ENCODE measurements around the gene IKZF2.

IKZF2 gene

DNA sequence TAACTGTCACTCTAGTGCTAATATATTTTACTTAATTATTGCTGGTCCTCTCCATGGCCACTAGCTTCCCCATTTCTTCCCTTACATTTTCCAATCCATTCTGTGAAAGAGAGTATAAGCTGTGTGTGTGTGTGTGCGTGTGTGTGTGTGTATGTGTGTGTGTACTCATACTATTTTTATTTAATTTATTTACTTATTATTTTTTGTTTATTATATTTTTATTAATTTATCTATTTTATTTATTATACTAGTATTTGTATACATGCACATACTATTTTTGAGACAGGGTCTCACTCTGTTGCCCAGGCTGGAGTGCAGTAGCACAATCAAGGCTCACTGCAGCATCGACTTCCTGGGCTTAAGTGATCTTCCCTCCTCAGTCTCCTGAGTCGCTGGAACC is 59.6 kb downstream of the IKZF2 start:
- no peak for DNase-seq

DNA sequence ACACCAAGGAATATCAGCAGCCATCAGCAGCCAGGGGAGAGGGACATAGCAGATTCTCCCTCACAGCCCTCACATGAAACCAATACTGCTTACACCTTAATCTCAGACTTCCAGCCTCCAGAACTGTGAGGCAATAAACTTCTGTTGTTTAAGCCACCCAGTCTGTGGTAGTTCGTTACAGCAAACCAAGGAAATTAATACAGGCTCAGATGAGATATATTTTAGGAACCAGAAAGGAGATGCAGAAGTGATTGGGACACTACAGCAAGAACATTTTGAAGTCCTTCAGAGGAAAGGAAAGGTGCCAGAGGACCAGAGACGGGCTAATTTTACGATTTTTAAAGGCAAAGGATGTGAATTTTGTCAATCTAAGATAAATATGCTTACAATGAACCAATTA is 60.6 kb downstream of the IKZF2 start:
- no peak for DNase-seq

- DNase-seq, result no peak
Measured at GRCh38 chr2:213089438-213089837, 62.0 kb downstream of the IKZF2 start.

- DNase-seq, result no peak
Measured at GRCh38 chr2:213087040-213087439, 64.4 kb downstream of the IKZF2 start.

DNA sequence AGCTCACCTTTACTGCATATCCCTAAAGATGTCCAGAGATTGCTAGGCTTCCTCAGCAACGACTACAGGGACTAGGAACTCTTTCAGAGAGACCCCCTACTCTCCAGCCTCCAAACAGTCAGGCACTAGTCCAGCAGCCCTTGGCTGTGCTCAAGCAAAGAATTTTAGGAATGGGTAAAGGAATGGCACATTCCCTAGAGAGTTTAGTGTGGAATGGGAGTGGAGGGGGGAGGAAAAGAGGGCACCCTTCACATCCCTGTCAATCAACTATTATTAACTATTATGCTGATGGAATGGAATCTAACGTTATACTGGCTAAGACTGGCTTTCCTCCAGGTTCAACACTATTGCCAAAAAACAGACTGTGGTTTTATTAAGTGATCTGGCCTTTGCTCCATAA is 64.8 kb downstream of the IKZF2 start:
- peak; percentile 83 for DNase-seq

DNA sequence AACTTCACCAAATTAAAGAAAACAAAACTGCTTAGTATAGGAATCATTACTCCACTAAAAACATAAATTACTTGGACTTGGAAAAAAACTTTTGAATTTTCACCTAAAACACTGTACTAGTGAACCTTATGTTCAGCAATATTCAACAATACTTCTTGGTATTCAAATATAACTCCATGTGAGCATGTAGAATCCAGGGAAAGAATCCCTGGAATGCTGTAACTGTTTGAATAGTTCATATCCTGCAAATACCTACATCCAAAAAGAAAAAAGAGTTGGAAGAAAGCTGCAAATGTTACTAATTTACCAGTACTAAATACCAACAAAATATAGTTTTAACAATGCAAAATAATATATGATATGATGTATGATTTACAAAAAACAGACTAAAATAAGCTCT is 65.4 kb downstream of the IKZF2 start:
- DNase-seq, result no peak

- no peak for DNase-seq
Measured at GRCh38 chr2:213085538-213085937, 65.9 kb downstream of the IKZF2 start.

DNA sequence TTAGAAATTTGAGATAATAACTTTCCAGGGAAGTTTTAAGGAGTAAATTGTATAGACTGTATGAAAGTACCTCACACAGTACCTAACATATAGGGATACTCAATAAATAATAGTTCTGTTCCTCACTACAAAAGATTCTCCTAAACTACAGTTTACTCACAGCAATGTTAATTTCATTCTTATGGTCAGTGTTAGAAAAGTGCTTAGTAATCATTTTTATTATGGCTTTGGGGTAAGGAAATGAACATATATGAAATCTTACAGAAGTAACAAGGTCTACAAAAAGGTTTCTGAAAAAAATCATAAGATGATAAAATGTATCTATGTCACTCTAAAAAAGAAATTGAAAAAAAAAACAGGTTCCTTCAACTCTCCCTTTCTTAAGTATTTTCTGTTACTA is 67.2 kb downstream of the IKZF2 start:
- DNase-seq, result no peak

- DNase-seq, result no peak
Measured at GRCh38 chr2:213080969-213081617, 70.3 kb downstream of the IKZF2 start.

DNA sequence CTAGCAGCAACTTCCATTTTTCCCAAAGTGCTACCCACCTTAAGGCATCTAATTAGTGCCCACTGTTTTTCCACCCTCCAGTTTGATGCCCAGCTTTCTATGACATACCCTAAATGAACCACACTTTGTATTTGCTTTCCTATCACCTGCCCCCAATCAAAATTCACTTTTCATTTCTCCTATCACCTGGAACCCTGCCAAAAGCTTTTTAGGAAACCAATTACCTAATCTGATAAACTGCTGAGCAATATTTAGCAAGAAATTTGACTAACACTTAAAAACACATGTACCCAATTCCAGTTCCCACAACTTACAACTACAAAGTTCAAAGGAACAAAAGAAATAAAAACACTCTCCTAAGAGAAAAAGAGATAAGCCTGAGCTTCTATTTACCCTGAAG is 71.7 kb downstream of the IKZF2 start:
- DNase-seq, result no peak

DNA sequence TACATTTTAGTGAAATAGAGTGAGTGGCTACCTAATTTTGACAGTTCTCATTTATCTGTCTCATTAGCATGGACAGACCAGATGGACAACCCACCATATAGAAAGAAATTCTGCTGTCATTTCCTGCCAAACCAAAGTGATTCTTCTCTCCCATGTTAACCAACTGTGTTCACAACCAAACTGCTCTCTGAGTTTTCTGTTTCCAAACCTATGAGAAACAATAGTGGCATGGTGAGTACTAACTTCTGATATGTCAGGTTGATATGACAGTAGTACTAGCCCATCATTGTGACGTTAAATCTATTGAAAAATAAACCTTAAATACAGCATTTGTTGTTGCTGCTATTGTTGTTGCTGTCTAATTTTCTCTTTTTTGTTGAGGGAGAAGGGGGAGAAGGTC is 72.7 kb downstream of the IKZF2 start:
- no peak for DNase-seq

DNA sequence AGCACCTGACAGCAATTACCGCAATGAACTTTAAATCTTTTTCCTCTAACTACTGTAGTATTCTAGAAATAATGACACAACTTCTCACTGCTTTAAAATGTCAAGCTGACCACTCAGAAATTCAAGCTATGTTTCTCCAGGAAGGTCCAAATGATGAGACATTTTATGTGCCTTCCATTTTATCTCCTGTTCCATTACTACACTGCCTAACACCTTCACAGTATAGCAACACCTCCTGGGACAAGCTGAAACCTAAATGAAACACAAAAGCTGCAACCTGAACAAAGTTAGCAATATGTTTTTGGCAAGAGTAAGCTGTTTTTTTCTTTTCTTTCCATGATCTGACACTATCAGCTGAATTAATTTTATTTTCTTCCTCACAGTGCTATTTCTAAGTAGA is 81.9 kb downstream of the IKZF2 start:
- DNase-seq, result no peak

- DNase-seq, result no peak
Measured at GRCh38 chr2:213068676-213069359, 82.6 kb downstream of the IKZF2 start.

DNA sequence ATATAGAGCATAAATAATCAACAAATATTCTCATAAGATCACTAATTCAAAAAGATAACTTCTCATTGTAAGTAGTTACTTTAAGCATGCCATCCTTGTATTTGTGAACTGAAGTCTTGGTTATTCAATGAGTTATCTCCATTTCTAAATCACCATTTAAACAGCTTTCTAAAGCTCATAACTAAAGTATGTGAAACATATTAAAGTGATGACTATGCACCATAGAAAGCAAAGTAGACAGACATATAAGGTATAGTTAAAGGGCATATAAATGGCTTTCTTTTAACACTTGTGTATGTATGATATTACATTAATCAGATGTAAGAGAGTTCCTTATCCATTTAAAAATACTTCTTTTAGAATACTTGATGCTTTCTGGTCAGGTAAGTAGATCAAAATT is 83.5 kb downstream of the IKZF2 start:
- DNase-seq, result no peak

DNA sequence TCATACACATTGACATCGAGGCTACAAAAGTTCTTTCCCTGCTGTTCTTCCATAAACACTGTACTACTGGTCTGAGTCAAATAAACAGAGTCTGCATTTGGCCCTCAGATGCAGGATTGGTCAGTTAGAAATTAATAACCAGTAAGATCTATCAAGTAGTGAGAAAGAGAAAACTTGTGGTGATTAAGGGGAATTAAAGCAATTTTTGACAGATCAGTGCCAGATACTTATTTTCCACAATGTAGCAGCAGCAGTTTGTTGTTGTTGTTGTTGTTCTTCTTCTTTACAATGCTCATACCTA is 85.0 kb downstream of the IKZF2 start:
- no peak for DNase-seq

GRCh38 chr2:213065583-213066442 is 85.6 kb downstream of the IKZF2 start:
- DNase-seq, result peak; percentile 71

GRCh38 chr2:213064099-213064498 is 87.3 kb downstream of the IKZF2 start:
- DNase-seq, result no peak

DNA sequence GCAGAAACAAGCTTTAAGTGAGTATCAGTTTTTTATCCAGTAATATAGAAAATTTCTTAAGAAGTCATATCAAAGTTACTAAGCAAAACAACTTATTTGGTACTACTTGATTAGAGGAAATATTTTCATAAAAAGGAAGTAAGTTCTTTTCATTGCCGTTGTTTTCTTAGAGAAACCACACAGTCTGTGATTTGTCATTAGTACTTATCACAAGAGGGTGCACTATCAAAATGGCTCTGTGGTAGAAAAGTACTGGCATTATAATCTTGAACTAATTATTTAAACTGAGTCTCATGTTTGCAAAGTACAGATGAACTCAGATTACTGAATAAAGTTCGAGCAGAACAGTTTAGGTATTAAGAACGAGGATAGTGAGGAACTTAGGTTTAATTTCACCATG is 93.4 kb downstream of the IKZF2 start:
- no peak for DNase-seq

GRCh38 chr2:213046431-213046830 is 105.0 kb downstream of the IKZF2 start:
- DNase-seq, result no peak

- no peak for DNase-seq
Measured at GRCh38 chr2:213043566-213043965, 107.8 kb downstream of the IKZF2 start.

DNA sequence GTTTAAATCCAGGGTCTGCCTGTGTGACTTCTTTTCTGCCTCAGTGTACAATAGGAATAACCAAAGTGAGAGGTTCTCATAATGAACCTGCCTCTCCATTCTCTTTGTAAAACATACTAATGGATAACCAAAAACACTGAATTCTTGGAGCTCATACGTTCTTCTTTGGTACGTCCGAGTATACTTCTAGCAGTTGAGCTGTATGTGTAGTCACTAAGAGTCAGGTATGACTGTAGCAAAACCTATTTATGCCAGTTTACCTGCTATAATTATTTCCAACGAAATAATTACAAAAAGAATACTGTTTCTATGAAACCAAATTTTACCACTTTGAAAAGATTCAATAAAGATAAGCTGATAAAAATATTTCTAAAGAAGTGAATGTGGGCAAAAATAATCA is 109.2 kb downstream of the IKZF2 start:
- no peak for DNase-seq

DNA sequence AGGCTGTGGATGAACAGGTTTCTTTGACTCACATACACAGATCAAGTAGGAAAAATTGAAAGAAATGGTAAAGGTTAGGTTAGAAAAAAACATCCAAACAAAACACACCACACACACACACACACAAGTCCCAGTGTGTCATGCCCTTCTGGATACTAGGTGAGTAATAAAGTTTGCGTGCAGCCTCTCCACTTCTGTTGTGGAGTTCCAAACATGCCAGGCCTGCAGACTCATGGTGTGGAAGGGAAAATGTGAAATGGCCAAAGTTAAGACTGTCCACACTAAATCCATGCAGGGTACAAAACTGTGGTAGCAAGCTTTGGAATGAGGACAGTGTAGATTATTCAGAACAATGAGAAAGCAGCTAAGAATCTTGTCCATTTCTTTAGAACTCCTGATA is 114.6 kb downstream of the IKZF2 start:
- DNase-seq, result no peak

DNA sequence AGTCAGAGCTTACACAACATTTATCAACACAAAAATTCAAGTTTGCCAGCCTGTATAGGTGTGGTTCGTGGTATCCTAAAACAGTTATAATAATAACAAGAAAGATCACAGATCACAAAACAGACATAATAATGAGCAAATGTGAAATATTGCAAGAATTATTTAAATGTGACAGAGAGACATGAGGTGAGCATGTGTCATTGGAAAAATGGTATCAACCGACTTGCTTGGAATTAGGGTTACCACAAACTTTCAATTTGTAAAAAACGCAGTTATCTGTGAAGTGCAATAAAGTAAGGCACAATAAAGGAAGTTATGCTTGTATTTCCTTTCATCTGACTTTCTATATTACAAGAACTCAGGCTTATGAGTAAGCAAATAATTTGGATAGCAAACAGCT is 116.8 kb downstream of the IKZF2 start:
- no peak for DNase-seq

DNA sequence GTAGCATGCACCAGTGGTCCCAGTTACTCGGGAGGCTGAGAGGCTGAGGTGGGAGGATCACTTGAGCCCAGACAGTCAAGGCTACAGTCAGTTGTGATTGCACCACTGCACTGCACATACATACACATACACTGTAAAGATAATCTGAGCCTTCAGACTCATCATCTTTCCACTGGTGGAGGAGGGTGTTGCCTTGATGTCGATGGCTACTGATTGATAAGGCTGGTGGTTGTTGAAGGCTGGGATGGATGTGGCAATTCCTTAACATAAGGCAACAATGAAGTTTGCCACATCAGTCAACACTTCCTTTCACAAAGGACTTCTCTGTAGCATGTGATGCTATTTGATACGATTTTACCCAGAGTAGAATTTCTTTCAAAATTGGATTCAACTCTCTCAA is 118.8 kb downstream of the IKZF2 start:
- no peak for DNase-seq

Measured in islet precursor cell (in vitro differentiated cells).